Muscle of arm (tissue), 12 donors: ENCODE data around the gene SAMSN1. TPM values are rescaled to one million over a fixed set of nuclear protein-coding genes. Genes with fewer than 3 reads are reported as not detected.

ENCODE experiments used
- DNase-seq: peaks from one replicate; pipeline ENCODE4 v3.0.0-alpha.2; 2013
- polyA plus RNA-seq, 12 donors: library from polyadenylated mRNA; unstranded; fragments of 120-200 nt; gene quantifications; one replicate each; pipeline ENCODE4 v1.2.1, GENCODE V29; 2013; ENCODE audit not compliant: insufficient read length in 12 of 12

The SAMSN1 gene
- polyA plus RNA-seq, 12 donors = 1.1 to 4.0 (median 2.1) TPM; not detected in 2

- no peak for DNase-seq
These were observed 58.4 kb downstream of the SAMSN1 start for GRCh38 chr21:14487490-14488432.

GRCh38 chr21:14486869-14487268 is 59.2 kb downstream of the SAMSN1 start:
- no peak for DNase-seq

- DNase-seq = no peak
These were observed 61.7 kb downstream of the SAMSN1 start for GRCh38 chr21:14484188-14485009.

- DNase-seq = no peak
These were observed 62.8 kb downstream of the SAMSN1 start for GRCh38 chr21:14483296-14483695.

- DNase-seq = peak; percentile 9
These were observed 64.0 kb downstream of the SAMSN1 start for GRCh38 chr21:14482165-14482564.

GRCh38 chr21:14480411-14481031 is 65.6 kb downstream of the SAMSN1 start:
- no peak for DNase-seq

- no peak for DNase-seq
These were observed 66.8 kb downstream of the SAMSN1 start for GRCh38 chr21:14479241-14479786.

GRCh38 chr21:14477841-14478240 is 68.3 kb downstream of the SAMSN1 start:
- no peak for DNase-seq

- no peak for DNase-seq
These were observed 69.0 kb downstream of the SAMSN1 start for GRCh38 chr21:14477133-14477532.

GRCh38 chr21:14474995-14475394 is 71.1 kb downstream of the SAMSN1 start:
- DNase-seq = no peak

- DNase-seq = no peak
These were observed 76.5 kb downstream of the SAMSN1 start for GRCh38 chr21:14469641-14470040.

- DNase-seq = no peak
These were observed 79.4 kb downstream of the SAMSN1 start for GRCh38 chr21:14466715-14467114.

- no peak for DNase-seq
These were observed 88.4 kb downstream of the SAMSN1 start for GRCh38 chr21:14457762-14458161.

- no peak for DNase-seq
These were observed 89.2 kb downstream of the SAMSN1 start for GRCh38 chr21:14456911-14457310.

GRCh38 chr21:14454016-14455009 is 91.8 kb downstream of the SAMSN1 start:
- DNase-seq = no peak

- DNase-seq = no peak
These were observed 92.6 kb downstream of the SAMSN1 start for GRCh38 chr21:14453339-14454015.

GRCh38 chr21:14452727-14453241 is 93.3 kb downstream of the SAMSN1 start:
- DNase-seq = no peak

GRCh38 chr21:14452031-14452726 is 93.9 kb downstream of the SAMSN1 start:
- no peak for DNase-seq

GRCh38 chr21:14451546-14451945 is 94.6 kb downstream of the SAMSN1 start:
- DNase-seq = no peak
